ENCODE results near the gene FZR1.

Gene FZR1

GRCh38 chr19:3474614-3475013 lies 31.5 kb upstream of the FZR1 start:
- in situ Hi-C loops (cut with HindIII; ENCODE audit: low sequenced_read_pairs): no loop called here
- DNase-seq (ENCODE audit: low read depth, low spot score): no peak
- TF ChIP-seq CTCF (IDR thresholded peaks at IDR 0.05; ENCODE audit: low read depth, low read length): no peak
- no peak overlapping the region for H3K4me3 ChIP-seq (ENCODE audit: low read depth, low read length)

- no peak for TF ChIP-seq CTCF (IDR thresholded peaks at IDR 0.05; ENCODE audit: low read depth, low read length)
- no peak overlapping the region for H3K4me3 ChIP-seq (ENCODE audit: low read depth, low read length)
- DNase-seq (ENCODE audit: low read depth, low spot score): no peak
- in situ Hi-C loops (cut with HindIII; ENCODE audit: low sequenced_read_pairs): no loop called here
Measured at GRCh38 chr19:3475449-3475848, 30.7 kb upstream of the FZR1 start.

GRCh38 chr19:3476830-3477229 lies 29.3 kb upstream of the FZR1 start:
- no peak for DNase-seq (ENCODE audit: low read depth, low spot score)
- no peak for TF ChIP-seq CTCF (IDR thresholded peaks at IDR 0.05; ENCODE audit: low read depth, low read length)
- in situ Hi-C loops (cut with HindIII; ENCODE audit: low sequenced_read_pairs): no loop called here
- H3K4me3 ChIP-seq (ENCODE audit: low read depth, low read length): no peak overlapping the region

- no peak for TF ChIP-seq CTCF (IDR thresholded peaks at IDR 0.05; ENCODE audit: low read depth, low read length)
- in situ Hi-C loops (cut with HindIII; ENCODE audit: low sequenced_read_pairs): no loop called here
- no peak for DNase-seq (ENCODE audit: low read depth, low spot score)
- no peak overlapping the region for H3K4me3 ChIP-seq (ENCODE audit: low read depth, low read length)
Measured at GRCh38 chr19:3477506-3477905, 28.6 kb upstream of the FZR1 start.

- H3K4me3 ChIP-seq (ENCODE audit: low read depth, low read length): no peak overlapping the region
- DNase-seq (ENCODE audit: low read depth, low spot score): no peak
- in situ Hi-C loops (cut with HindIII; ENCODE audit: low sequenced_read_pairs): no loop called here
- TF ChIP-seq CTCF (IDR thresholded peaks at IDR 0.05; ENCODE audit: low read depth, low read length): no peak
Measured at GRCh38 chr19:3477951-3478350, 28.2 kb upstream of the FZR1 start.

- no peak overlapping the region for H3K4me3 ChIP-seq (ENCODE audit: low read depth, low read length)
- in situ Hi-C loops (cut with HindIII; ENCODE audit: low sequenced_read_pairs): no loop called here
- DNase-seq (ENCODE audit: low read depth, low spot score): no peak
- no peak for TF ChIP-seq CTCF (IDR thresholded peaks at IDR 0.05; ENCODE audit: low read depth, low read length)
Measured at GRCh38 chr19:3478409-3479176, 27.5 kb upstream of the FZR1 start.
